Naive thymus-derived CD4-positive, alpha-beta T cell (primary cell): ENCODE data around the gene CDC123. TPM values are rescaled to one million over a fixed set of nuclear protein-coding genes. Genes with fewer than 3 reads are reported as not detected.
"Not testable (repeated sequence)": the region's sequence is repeated elsewhere in the genome, so short reads cannot be mapped to it uniquely, and the experiment has no call there.

Experiments used
- ATAC-seq: fragments of 150-1000 bp; cut with Tn5 transposase; 2 replicates; pipeline ENCODE4 v1.10.0; 2021; ENCODE audit warnings: mild to moderate bottlenecking, moderate library complexity
- CTCF ChIA-PET: fragments of 350-600 bp; sonication (Branson Sonifier 250); formaldehyde crosslinking; loops from one replicate; lab custom pipeline; 2021; ENCODE audit warnings: antibody characterized with exemption; lab: Charles Lee
- POLR2A ChIA-PET: fragments of 350-600 bp; sonication (Branson Sonifier 250); formaldehyde crosslinking; loops from one replicate; lab custom pipeline; 2021; ENCODE audit warnings: antibody characterized with exemption, inconsistent platforms; lab: Charles Lee
- DNase-seq, 9 donors: peaks; one replicate each; pipeline versions ENCODE4 v3.0.0 to v3.0.0-alpha.2; 2020 to 2022; ENCODE audit warnings: mixed read lengths in 1 of 9
- H3K27ac ChIP-seq: one replicate; pipeline ENCODE4 v1.7.0; 2013; ENCODE audit warnings: mild to moderate bottlenecking, low read depth, low read length, moderate library complexity
- H3K27me3 ChIP-seq, 2 donors: one replicate each; pipeline ENCODE4 v1.7.0; 2013; ENCODE audit warnings: low read length in 2 of 2, mild to moderate bottlenecking in 2 of 2, moderate library complexity in 2 of 2; ENCODE audit not compliant: control insufficient read depth in 2 of 2, insufficient read depth in 2 of 2
- H3K36me3 ChIP-seq, 3 experiments: 1 replicate in 2 of 3; 2 replicates in 1 of 3; pipeline ENCODE4 v1.7.0; 2013; ENCODE audit warnings: low read length in 3 of 3, mild to moderate bottlenecking in 3 of 3, moderate library complexity in 1 of 3; ENCODE audit not compliant: insufficient read depth in 3 of 3, control insufficient read depth in 2 of 3
- H3K4me1 ChIP-seq, 2 donors: one replicate each; pipeline ENCODE4 v1.7.0; 2013; ENCODE audit warnings: low read length in 2 of 2, mild to moderate bottlenecking in 2 of 2, moderate library complexity in 1 of 2; ENCODE audit not compliant: control insufficient read depth in 2 of 2, insufficient read depth in 2 of 2
- H3K4me3 ChIP-seq: 2 replicates; pipeline ENCODE4 v1.7.0; 2013; ENCODE audit warnings: mild to moderate bottlenecking, low read length
- H3K9me3 ChIP-seq, 3 experiments: 1 replicate in 2 of 3; 2 replicates in 1 of 3; pipeline ENCODE4 v1.7.0; 2013; ENCODE audit warnings: low read length in 3 of 3; ENCODE audit not compliant: control insufficient read depth in 2 of 3
- H3K27ac Mint-ChIP-seq, 9 donors: one replicate each; pipeline ENCODE4 v1.8.0; 2020 to 2022; ENCODE audit warnings: mixed read lengths in 9 of 9, mild to moderate bottlenecking in 8 of 9, moderate library complexity in 5 of 9, inconsistent platforms in 2 of 9
- H3K27me3 Mint-ChIP-seq, 5 donors: one replicate each; pipeline ENCODE4 v1.8.0; 2021 to 2022; ENCODE audit warnings: mixed read lengths in 5 of 5, mild to moderate bottlenecking in 1 of 5
- H3K36me3 Mint-ChIP-seq, 5 donors: one replicate each; pipeline ENCODE4 v1.8.0; 2020 to 2022; ENCODE audit warnings: mixed read lengths in 5 of 5, mild to moderate bottlenecking in 3 of 5, inconsistent platforms in 1 of 5
- H3K4me1 Mint-ChIP-seq, 7 donors: one replicate each; pipeline ENCODE4 v1.8.0; 2020 to 2022; ENCODE audit warnings: mixed read lengths in 7 of 7, mild to moderate bottlenecking in 3 of 7, inconsistent platforms in 1 of 7
- H3K4me3 Mint-ChIP-seq, 10 donors: one replicate each; pipeline ENCODE4 v1.8.0; 2020 to 2022; ENCODE audit warnings: mild to moderate bottlenecking in 10 of 10, mixed read lengths in 10 of 10, moderate library complexity in 6 of 10, inconsistent platforms in 2 of 10
- H3K9me3 Mint-ChIP-seq, 11 donors: one replicate each; pipeline ENCODE4 v1.8.0; 2020 to 2022; ENCODE audit warnings: mixed read lengths in 11 of 11, mild to moderate bottlenecking in 4 of 11, inconsistent platforms in 1 of 11, moderate library complexity in 1 of 11
- intact Hi-C, 2 donors: fragments of 100-400 bp; cut with micrococcal nuclease; formaldehyde crosslinking; loops; one replicate each; pipeline ENCODE4 v1.15.1; 2023
- polyA plus RNA-seq, 2 donors: library from polyadenylated mRNA; unstranded; fragments of 300-500 nt; fragmentation: Illumina TruSeq; gene quantifications; one replicate each; pipeline ENCODE4 v1.2.3, GENCODE V29; 2021
- total RNA-seq, 6 experiments: library from RNA in 5 of 6; stranded (reverse) in 5 of 6; gene quantifications; 1 replicate in 5 of 6; 2 replicates in 1 of 6; pipeline ENCODE4 v1.2.3 and lab custom pipeline; 2021 to 2026

The CDC123 gene
- total and polyA plus RNA-seq, 7 experiments from 2014 or later, result 27.0 to 97.8 (median 37.0) TPM

DNA sequence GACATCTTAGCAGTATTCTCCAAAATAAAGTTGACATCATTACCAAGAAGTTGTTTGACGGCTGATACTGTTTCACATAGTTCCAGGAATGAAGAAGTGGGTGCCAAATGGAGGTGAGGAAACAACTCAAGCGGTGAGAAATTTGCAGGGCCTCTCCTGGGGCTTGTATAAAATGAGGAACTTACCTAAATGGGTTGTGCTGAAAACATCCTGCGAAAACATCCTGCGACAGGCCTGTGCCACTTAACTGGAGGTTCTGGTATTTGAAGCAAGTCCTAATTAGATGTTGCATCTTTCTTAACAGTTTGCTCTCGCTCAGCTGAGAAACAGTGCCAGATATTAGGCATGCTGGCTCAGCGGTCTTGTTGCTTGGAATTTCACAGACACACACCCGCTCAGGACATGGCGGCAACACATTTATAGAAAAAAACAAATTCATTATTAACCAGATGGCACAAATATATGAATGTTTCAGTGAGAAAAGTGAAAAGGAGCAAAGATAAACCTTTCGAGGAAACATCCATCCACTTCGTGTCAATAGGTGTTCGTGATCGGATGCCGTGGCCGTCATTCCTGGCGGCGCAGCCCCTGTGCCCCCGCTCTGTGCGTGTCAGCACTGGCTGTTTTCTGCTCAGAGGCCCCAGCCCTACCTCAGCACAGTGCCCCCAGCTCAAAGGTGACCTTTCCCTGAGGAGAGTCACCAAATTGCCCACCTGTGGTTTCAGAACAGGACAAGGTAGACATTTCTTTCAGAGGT is 48.1 kb downstream of the CDC123 start:
- peaks cover 7 to 28% (median 12%) of the 10 kb centered on the region in 7 donors for H3K4me1 Mint-ChIP-seq
- peaks cover 0 to 51% (median 7%) of the 10 kb centered on the region in 3 experiments for H3K36me3 ChIP-seq
- peak; percentile 80 for ATAC-seq

DNA sequence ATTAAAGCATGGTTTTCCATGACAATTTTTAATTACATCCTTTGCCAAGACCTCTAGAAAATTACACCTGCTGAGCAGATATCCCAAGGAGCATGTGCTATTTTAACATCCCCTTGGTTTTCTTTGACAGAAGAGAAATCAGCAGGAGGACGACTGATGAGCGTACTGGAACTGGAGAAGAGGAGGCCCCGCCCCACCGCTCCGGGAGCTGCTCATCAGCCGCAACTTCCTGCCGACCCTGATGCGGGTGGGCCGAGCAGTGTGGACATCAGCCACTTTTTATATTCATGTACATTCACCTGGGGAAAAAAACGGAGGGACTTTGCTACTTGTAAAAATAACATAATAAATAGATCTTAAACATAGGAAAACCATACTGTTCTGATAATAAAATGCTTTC is 54.2 kb downstream of the CDC123 start:
- Mint-ChIP-seq H3K27ac (peak overlapping the region in 3 of 9 donors; percentile 0 to 64 (median 9)), H3K36me3 (peaks cover 8 to 37% (median 20%) of the 10 kb centered on the region in 5 donors), H3K4me3 (no peak overlapping the region), H3K27me3 (no peaks in the 10 kb centered on the region), H3K9me3 (peaks cover 0 to 2% (median 0%) of the 10 kb centered on the region in 11 donors), H3K4me1 (no peaks in the 10 kb centered on the region)
- no peak overlapping the region for H3K4me3 ChIP-seq
- no peaks in the 10 kb centered on the region for H3K9me3 ChIP-seq
- no peak overlapping the region for H3K27ac ChIP-seq
- no peaks in the 10 kb centered on the region for H3K4me1 ChIP-seq
- DNase-seq, result no peak
- no peaks in the 10 kb centered on the region for H3K27me3 ChIP-seq
- intact Hi-C loops, result no loop called here
- ChIA-PET POLR2A (no interaction called here), CTCF (interaction anchor here (0.9 to 1.4 kb wide), 2 partner anchors 406 to 460 kb away, joined by 3 to 4 read pairs; no protein-coding TSS in a partner anchor)
- no peak for ATAC-seq
- H3K36me3 ChIP-seq, result peaks cover 0 to 46% (median 7%) of the 10 kb centered on the region in 3 experiments

More for the DNA sequence above, 48.1 kb downstream of the CDC123 start:
- Histone ChIP-seq H3K9me3 (no peaks in the 10 kb centered on the region), H3K4me1 (no peaks in the 10 kb centered on the region), H3K27me3 (no peaks in the 10 kb centered on the region), H3K4me3 (no peak overlapping the region), H3K27ac (no peak overlapping the region)
- intact Hi-C loops, result no loop called here
- H3K27ac Mint-ChIP-seq, result peak overlapping the region in 4 of 9 donors; percentile 16 to 71 (median 45)
- H3K4me3 Mint-ChIP-seq, result no peak overlapping the region
- no peaks in the 10 kb centered on the region for H3K9me3 Mint-ChIP-seq
- no peaks in the 10 kb centered on the region for H3K27me3 Mint-ChIP-seq
- POLR2A ChIA-PET, result no interaction called here
- peaks cover 8 to 39% (median 21%) of the 10 kb centered on the region in 5 donors for H3K36me3 Mint-ChIP-seq
- DNase-seq, result no peak
- CTCF ChIA-PET, result no interaction called here

DNA sequence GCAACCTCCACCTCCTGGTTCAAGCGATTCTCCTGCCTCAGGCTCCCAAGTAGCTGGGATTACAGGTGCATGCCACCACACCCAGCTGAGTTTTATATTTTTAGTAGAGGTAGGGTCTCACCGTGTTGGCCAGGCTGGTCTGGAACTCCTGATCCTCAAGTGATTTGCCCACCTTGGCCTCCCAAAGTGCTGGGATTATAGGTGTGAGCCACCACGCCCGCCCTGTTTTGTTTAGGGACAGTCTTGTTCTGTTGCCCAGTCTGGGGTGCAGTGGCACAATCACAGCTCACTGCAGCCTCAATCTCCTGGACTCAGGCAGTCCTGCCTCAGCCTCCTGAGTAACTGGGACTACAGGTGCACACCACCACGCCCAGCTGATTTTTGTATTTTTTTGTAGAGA is 54.7 kb downstream of the CDC123 start:
- H3K27me3 Mint-ChIP-seq, H3K27me3 ChIP-seq, intact Hi-C loops, H3K9me3 Mint-ChIP-seq, H3K9me3 ChIP-seq, H3K4me1 Mint-ChIP-seq, H3K4me3 Mint-ChIP-seq, POLR2A ChIA-PET, H3K27ac ChIP-seq, H3K4me1 ChIP-seq, ATAC-seq, DNase-seq, H3K4me3 ChIP-seq: not testable (repeated sequence)
- H3K27ac Mint-ChIP-seq, result peak overlapping the region in 2 of 9 donors; percentile 1 to 14
- CTCF ChIA-PET, result interaction anchor here (0.9 to 1.4 kb wide), 2 partner anchors 406 to 460 kb away, joined by 3 to 4 read pairs; no protein-coding TSS in a partner anchor
- peaks cover 0 to 44% (median 7%) of the 10 kb centered on the region in 3 experiments for H3K36me3 ChIP-seq
- peaks cover 8 to 37% (median 20%) of the 10 kb centered on the region in 5 donors for H3K36me3 Mint-ChIP-seq

GRCh38 chr10:12251581-12251980 is 55.6 kb downstream of the CDC123 start:
- Histone ChIP-seq H3K4me3 (no peak overlapping the region), H3K27me3 (no peaks in the 10 kb centered on the region), H3K4me1 (no peaks in the 10 kb centered on the region), H3K9me3 (no peaks in the 10 kb centered on the region), H3K27ac (no peak overlapping the region), H3K36me3 (peaks cover 0 to 35% (median 3%) of the 10 kb centered on the region in 3 experiments)
- H3K4me3 Mint-ChIP-seq, result no peak overlapping the region
- H3K27ac Mint-ChIP-seq, result no peak overlapping the region
- ChIA-PET POLR2A (interaction anchor here (0.6 kb wide), 1 partner anchor 683 kb away, joined by 3 read pairs; no protein-coding TSS in a partner anchor), CTCF (interaction anchor here (0.6 to 1.6 kb wide), 2 partner anchors 458 to 505 kb away, joined by 3 read pairs; no protein-coding TSS in a partner anchor)
- H3K9me3 Mint-ChIP-seq, result peaks cover 0 to 2% (median 0%) of the 10 kb centered on the region in 11 donors
- intact Hi-C loops, result no loop called here
- H3K27me3 Mint-ChIP-seq, result no peaks in the 10 kb centered on the region
- peaks cover 8 to 30% (median 17%) of the 10 kb centered on the region in 5 donors for H3K36me3 Mint-ChIP-seq
- ATAC-seq (no peak), DNase-seq (no peak)
- no peaks in the 10 kb centered on the region for H3K4me1 Mint-ChIP-seq

DNA sequence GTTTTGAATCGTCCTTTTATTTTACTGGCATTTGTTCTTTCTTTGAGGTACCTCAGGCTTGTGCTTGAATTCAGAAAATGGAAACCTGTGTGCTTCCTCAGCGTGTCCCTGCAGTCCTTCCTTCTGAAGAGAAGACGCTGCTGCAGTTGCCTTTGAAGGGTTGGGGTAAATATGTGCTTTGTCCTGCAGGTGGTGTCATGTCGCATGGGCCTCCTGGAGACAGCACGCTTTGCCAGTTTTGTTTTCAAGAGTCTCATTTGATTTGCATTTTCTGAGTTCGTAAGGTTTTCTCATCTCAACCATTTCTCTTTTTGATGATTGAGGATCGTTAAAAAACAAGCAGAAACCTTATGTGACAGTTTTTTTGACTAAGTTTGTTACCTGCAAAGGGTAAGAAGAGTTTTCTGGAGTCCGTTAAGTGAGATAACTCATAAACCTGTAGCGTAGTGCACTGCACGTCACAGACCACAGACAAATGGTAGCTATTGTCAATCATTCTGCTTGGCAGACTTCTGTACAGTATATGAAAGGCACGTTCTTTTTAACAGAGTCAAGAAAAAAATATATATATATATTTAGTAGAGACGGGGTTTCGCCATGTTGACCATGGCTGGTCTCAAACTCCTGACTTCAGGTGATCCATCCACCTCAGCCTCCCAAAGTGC is 57.0 kb downstream of the CDC123 start:
- no peaks in the 10 kb centered on the region for H3K4me1 Mint-ChIP-seq
- peaks cover 3 to 31% (median 13%) of the 10 kb centered on the region in 5 donors for H3K36me3 Mint-ChIP-seq
- Histone ChIP-seq H3K27me3 (no peaks in the 10 kb centered on the region), H3K27ac (no peak overlapping the region), H3K4me3 (no peak overlapping the region), H3K9me3 (no peaks in the 10 kb centered on the region), H3K4me1 (no peaks in the 10 kb centered on the region), H3K36me3 (peaks cover 0 to 23% (median 0%) of the 10 kb centered on the region in 3 experiments)
- H3K27me3 Mint-ChIP-seq, result no peaks in the 10 kb centered on the region
- H3K4me3 Mint-ChIP-seq, result no peak overlapping the region
- H3K9me3 Mint-ChIP-seq, result peaks cover 0 to 2% (median 0%) of the 10 kb centered on the region in 11 donors
- DNase-seq (peak in 1 of 9 donors; percentile 20), ATAC-seq (peak; percentile 64)
- POLR2A ChIA-PET, result no interaction called here
- intact Hi-C loops, result no loop called here
- H3K27ac Mint-ChIP-seq, result no peak overlapping the region
- CTCF ChIA-PET, result no interaction called here

GRCh38 chr10:12255048-12255447 is 59.1 kb downstream of the CDC123 start:
- H3K4me1 Mint-ChIP-seq, result no peaks in the 10 kb centered on the region
- intact Hi-C loops, result no loop called here
- Histone ChIP-seq H3K36me3 (peaks cover 0 to 11% (median 0%) of the 10 kb centered on the region in 3 experiments), H3K9me3 (no peaks in the 10 kb centered on the region), H3K4me3 (no peak overlapping the region), H3K27ac (no peak overlapping the region), H3K4me1 (no peaks in the 10 kb centered on the region), H3K27me3 (no peaks in the 10 kb centered on the region)
- CTCF ChIA-PET, result no interaction called here
- no peak overlapping the region for H3K27ac Mint-ChIP-seq
- no peak for ATAC-seq
- peaks cover 0 to 30% (median 9%) of the 10 kb centered on the region in 5 donors for H3K36me3 Mint-ChIP-seq
- POLR2A ChIA-PET, result interaction anchor here (1.0 kb wide), 1 partner anchor 336 kb away, joined by 3 read pairs; no protein-coding TSS in a partner anchor
- DNase-seq, result no peak
- no peak overlapping the region for H3K4me3 Mint-ChIP-seq
- no peaks in the 10 kb centered on the region for H3K9me3 Mint-ChIP-seq
- no peaks in the 10 kb centered on the region for H3K27me3 Mint-ChIP-seq
